GM18868 (cell line): ENCODE data around the gene TCEA3.
"Not testable (repeated sequence)": the region's sequence is repeated elsewhere in the genome, so short reads cannot be mapped to it uniquely, and the experiment has no call there.

Experiments used
- ATAC-seq: cut with Tn5 transposase; IDR thresholded peaks from one replicate; pipeline ENCODE4 v1.9.1; 2021; ENCODE audit warnings: mild to moderate bottlenecking, moderate library complexity; ENCODE audit not compliant: unreplicated experiment

TCEA3 gene

DNA sequence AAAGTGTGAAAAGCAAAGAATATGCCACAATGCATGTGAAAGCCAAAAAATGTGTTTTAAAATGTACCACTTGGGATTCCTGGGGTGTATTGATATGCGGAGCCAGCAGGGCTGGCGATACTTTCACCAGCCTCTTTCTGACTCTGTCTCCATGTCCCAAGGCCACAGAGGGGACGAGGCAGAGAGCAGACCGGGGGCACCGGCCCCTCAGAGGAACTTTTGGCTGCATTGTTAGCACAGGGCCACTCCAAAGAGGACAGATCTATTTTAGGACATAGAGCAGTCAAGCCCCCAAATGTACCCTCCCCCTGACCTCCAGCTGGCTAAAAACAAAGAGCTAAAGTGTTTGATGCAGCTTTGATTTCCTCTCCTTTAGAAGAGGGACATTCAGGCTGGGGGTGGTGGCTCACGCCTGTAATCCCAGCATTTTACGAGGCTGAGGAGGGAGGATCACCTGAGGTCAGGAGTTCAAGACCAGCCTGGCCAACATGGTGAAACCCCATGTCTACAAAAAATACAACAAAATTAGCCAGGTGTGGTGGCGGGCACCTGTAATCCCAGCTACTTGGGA, 29.3 kb downstream of the TCEA3 start:
- no peak for ATAC-seq

- no peak for ATAC-seq
Measured at GRCh38 chr1:23394684-23395083, 29.9 kb downstream of the TCEA3 start.

DNA sequence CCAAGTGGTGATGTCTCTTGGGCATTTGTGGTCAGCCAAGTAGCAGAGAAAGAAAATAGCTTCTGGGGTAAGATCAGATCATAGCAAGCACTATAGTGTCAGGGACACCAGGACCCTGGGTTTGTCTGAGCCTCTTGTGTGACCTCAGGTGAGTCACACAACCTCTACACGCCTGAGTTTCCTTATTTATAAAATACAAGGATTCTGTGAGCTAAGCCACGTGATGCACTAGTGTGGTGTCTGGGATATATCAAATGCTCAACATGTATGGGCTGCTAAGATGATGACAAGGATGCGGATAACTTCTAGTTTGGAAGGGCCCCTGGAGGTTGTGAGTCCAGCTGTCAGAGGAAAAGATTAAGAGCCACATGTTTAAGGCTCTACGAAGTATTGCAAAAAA, 30.4 kb downstream of the TCEA3 start:
- ATAC-seq = no peak

- no peak for ATAC-seq
Measured at GRCh38 chr1:23393706-23394105, 30.8 kb downstream of the TCEA3 start.

DNA sequence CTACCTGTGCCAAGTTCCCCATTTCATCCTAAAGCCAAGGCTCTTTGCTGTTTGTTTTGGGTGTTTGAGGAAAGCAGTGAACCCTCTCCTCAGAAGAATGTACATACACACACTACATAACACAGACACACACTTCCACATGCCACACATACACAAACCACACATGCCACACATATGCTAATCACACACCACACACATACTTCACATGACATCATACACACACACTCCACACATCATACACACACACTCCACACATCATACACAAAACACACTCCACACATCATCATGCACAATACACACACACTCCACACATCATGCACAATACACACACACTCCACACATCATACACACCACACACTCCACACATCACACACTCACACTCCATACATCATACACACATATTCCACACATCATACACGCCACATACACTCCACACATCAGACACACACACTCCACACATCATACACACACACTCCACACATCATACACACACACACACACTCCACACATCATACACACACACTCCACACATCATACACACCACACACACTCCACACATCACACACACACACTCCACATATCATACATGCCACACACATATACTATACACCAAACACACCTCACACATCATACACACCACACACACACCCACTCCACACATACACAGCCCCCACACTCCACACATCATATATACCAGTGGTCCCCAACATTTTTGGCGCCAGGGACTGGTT, 32.3 kb downstream of the TCEA3 start:
- no peak for ATAC-seq

DNA sequence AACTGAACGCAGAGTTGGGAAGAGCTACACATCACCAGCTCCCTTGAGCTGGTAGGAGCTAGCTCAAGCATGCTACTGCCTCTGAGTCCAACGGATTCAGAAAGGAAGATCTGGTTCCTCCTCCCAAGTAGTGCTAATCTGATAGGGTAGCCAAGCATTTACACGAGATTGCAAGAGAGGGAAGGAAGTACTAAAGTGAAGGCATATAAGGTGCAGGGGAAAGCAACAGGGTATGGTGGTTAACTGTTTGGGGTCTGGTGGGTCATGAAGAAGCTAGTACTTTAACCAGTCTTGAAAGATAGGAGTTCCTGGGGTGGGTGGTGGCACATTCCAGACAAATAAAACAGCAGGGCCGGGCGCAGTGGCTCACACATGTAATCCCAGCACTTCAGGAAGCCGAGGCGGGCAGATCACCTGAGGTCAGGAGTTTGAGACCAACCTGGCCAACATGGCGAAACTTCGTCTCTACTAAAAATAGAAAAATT, 34.7 kb downstream of the TCEA3 start:
- ATAC-seq = no peak

- no peak for ATAC-seq
Measured at GRCh38 chr1:23387494-23387893, 37.1 kb downstream of the TCEA3 start.

DNA sequence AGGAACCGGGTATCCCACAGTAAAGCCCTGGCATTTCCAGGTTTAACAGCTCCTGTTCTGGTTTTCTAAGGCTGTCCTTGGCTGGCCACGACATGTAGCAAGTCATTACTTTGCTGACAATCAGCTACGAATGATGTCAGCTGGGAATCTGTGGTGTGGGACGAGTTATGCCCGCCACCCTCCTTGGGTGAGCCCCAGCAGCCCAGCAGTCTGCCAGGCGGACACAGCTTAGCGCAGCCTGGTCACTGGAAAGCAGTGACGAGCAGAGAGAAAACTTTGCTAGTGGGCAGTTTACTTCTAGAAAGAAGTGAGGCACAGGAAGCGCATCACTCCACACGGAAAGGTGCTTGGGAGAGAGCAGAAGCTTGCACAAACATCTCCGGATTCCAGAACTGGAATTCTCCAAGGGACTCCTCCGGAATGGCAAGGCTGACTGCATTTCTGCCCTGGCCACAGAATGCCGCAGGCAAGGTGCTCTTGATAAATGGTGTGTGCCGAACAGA, 39.4 kb downstream of the TCEA3 start:
- ATAC-seq = no peak

DNA sequence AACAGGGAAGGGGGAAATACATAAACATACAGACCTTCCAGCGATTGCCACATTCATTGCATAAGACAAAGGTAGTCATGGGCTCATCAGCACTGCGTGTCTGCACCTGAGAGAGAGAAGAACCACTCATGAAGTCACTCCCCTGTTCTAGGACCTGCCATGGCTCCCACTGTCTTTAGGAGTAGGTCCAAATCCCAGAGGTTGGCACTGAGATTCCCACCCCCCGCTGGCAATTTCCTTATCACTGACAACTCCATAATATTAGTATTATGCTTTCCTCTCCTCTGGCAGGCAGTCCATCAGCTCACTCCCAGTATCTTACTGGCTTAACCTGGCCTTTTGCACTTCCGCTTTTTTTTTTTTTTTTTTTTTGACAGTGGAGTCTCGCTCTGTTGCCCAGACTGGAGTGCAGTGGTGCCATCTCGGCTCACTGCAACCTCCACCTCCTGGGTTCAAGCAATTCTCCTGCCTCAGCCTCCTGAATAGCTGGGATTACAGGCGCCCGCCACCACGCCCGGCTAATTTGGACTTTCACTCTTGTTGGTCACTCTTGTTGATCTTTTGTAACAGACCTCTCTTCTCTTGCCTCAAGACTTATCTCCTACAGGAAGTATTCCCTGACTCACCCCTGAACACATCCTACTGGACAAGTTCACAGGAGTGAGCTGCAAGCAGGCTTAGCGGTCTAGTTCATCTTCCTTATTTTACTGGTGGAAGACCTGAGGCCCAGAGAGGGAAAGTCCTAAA, 40.1 kb downstream of the TCEA3 start:
- ATAC-seq = no peak

- no peak for ATAC-seq
Measured at GRCh38 chr1:23383577-23384311, 40.8 kb downstream of the TCEA3 start.

DNA sequence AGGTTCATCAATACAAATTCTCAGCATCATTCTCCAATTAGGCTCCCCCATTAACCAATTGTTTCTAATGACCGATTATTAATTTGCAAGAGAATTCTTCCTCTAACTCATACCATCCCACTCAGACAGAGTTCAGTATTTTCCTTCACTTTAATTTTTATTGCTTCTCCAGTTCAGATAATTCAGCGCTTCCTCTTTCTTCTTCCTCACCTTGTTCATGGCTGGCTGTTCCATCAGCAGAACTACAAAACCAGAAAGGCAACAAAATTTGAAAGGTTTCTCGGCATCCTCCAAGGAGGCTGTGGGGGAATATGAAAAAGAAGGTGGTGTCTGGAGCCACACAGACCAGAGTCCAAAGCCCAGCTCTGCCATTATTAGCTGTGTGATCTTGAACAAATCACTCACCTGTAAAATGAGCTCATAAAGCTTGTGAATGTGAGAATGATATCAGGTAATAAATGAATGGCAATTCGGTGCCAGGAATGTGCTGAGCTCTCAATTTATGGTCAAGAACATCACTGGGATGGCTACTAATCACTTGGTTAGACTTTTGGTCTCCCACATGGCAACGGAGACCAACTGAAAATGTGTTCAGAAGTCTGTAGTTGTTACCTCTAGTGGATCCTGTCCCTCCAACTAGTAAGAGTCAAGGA, 43.2 kb downstream of the TCEA3 start:
- ATAC-seq = no peak

- ATAC-seq = no peak
Measured at GRCh38 chr1:23380719-23381118, 43.8 kb downstream of the TCEA3 start.

DNA sequence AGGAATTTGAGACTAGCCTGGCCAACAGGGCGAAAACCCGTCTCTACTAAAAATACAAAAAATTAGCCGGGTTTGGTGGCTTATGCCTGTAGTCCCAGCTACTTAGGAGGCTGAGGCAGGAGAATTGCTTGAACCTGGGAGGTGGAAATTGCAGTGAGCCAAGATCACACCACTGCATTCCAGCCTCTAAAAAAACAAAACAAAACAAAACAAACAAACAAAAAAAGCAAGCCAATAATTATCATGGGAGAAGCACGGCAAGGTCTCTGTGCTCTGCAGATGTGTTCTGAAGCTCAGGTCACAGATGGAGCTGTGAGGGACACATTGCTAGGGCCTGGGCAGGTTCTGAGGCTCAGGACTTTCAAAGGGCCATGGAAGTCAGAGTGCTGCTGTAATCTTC, 44.3 kb downstream of the TCEA3 start:
- not testable (repeated sequence) for ATAC-seq

DNA sequence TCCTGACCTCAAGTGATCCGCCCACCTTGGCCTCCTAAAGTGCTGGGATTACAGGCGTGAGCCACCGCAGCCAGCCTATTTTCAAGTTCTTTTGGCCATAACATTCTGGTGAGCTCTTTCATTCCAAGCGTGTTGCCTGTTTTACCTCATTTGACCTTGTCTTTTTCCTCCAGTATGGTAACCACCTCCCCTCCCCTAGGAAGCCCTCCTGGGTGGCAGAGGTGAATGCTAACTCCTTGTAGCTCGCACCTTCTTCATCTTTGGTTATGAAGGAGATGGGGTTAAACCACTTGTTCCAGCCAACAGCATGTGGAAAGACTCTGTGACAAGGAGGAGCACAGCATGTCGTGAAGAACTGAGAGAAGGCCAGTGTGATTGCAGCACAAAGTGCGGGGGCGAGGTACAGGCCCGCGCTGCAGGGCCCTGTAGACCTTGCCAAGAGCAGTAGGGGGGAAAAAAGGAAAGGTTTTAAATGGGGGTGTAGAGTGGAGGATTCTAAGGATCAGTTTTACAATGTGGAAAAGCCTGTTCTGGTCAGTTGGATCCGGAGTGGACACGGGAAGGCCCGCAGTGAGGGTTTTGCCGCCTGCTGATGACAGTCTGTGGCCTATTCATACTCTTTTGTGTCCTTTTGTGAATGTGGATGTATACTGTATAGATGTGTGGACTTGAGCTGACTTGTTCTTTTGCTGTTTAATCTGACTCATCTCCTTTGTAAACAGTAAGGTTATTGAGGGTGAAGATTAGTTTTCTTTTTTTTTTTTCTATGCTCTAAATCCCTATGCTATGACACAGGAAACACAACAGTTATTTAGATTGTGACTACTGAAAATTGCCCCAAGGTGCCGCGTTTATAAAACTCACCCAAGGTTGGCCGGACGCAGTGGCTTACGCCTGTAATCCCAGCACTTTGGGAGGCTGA, 47.4 kb downstream of the TCEA3 start:
- no peak for ATAC-seq

GRCh38 chr1:23374079-23374735, 50.3 kb downstream of the TCEA3 start:
- not testable (repeated sequence) for ATAC-seq

GRCh38 chr1:23371987-23372880, 52.3 kb downstream of the TCEA3 start:
- no peak for ATAC-seq

DNA sequence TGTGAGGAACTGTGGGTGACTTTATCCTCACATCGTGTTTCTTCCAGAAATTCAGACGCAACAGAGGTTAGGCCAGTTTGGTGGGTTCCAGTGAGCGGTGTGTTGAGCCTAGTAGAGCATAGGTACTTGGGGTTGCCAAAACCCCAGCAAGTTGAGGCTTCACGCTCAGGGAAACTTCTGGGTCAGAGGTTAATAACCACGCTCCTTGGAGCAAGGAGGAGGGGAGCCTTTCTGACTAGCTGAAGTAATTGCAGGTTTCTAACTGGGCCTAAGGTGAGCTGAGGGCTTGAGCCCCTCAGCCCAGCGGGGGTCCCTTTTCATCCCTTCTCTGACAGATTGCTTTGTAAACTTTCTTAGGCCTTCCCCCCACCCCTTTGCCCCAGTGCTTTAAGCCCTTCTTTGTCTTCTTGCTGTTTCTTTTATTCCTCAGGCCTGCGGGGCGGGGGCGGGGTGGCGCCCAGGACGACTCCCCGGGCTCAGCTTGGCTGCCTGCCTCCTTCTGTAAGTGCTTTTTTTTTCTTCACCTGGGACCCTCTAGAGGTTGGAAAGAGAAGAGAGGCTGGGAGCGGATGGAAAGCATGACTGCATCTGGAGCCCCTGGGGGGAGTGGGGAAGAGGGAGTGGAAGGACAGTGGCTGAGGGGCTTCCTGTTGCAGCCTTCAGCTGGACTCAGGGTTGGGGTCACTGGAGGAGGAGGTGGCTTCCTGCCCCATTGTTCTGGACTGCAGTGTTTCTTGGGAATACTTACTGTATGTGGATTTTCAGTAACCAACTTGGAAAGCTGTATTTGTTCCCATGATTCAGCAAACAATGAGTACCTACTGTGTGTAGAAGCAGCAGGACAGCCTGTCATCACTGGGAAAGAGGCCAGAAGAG, 53.6 kb downstream of the TCEA3 start:
- no peak for ATAC-seq
